ENCODE data around the gene CALD1. TPM values are rescaled to one million over a fixed set of nuclear protein-coding genes. Genes with fewer than 3 reads are reported as not detected.

CALD1 gene, protein sequence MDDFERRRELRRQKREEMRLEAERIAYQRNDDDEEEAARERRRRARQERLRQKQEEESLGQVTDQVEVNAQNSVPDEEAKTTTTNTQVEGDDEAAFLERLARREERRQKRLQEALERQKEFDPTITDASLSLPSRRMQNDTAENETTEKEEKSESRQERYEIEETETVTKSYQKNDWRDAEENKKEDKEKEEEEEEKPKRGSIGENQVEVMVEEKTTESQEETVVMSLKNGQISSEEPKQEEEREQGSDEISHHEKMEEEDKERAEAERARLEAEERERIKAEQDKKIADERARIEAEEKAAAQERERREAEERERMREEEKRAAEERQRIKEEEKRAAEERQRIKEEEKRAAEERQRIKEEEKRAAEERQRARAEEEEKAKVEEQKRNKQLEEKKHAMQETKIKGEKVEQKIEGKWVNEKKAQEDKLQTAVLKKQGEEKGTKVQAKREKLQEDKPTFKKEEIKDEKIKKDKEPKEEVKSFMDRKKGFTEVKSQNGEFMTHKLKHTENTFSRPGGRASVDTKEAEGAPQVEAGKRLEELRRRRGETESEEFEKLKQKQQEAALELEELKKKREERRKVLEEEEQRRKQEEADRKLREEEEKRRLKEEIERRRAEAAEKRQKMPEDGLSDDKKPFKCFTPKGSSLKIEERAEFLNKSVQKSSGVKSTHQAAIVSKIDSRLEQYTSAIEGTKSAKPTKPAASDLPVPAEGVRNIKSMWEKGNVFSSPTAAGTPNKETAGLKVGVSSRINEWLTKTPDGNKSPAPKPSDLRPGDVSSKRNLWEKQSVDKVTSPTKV
- 82.0 to 138 TPM (median 121 TPM) in 5 replicates for total RNA-seq (2022; extraction: Qiagen RNA extraction; ENCODE audit: low read depth)

DNA sequence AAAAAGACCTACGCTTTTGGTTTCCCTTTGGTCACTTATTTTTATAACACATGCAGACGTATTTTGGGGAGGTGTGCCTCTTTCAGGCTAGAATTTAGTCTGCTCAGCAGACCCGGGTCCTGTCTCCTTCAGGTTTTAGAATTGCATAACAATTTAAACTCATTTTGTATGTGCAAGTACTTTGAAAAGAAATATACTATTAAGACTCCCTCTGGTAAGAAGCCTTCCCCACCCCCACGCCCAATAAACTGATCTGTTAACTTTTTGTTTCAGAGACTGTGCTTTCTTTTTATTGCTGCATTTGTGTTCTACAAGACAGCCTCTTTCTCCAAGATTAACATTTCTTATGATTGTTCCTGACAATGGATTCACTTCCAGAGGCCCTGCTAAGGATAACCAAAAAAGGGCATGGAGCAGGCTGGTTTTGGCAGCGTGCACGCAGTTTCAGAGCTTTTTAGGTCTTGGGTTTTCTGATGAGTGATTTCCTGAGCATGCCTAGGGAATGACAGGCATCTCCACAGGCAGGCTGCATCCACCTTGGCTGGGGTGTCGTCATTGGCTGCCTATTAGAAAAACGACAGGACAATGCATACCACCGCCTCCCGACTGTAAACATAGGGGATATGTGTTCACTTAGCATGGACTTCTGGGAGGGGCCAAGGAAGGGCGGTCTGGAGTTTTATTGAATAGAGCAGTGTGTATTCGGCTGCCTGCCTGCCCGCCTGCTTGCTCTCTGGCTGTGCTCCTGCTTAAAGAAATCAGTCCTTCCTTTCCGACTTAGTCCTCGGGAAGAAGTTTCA is at the start of gene CALD1:
Gene CALD1, plus strand, starts transcription at position 694 of the 800 bp plus-strand sequence. CDS start 88,100 bp downstream, outside the sequence.

DNA sequence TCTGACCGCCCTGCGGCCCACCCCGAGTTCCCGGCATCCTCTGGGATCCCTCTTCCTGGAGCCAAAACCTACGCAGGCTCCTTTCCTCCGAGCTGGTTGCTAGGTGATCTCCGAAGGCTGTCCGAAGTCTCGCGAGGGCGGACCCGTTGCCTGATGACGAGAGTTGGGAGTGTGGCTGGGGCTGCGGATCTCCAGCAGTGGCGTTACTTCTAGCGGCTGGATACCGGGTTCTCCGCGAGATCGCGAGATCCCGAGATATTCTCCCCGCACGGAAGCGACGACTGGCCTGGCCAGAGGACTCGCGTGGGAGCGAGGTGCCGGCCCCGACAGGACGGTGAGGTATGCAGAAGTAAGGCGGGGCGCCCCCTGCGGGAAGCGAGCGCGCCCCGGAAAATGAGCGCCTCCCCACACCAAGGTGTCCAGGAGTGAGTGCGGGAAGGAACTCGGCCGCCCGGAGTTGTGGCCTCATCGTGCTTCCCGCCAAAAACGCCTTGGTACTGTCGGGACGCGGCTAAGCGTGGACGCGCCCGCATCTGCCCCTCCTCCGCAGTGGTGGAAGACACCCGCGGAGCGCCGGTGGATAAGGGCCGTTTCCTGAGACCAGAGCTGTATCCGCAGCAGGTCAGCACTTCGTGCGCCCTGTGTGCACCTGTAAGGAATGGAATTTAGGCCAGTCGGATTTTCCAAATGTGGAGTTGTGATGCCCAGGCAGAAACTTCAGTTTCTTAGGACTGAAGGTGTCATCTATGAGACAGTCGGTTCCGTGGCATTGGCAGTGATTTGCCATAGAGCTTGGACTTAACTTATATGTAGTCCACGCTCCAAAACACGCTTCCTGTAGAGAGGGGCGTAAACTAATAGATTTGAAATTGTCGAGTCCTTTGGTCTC is 207.2 kb downstream of the CALD1 start, which contains the start of gene AGBL3:
Gene AGBL3, plus strand, starts transcription at position 146 of the 889 bp plus-strand sequence. CDS start 1,426 bp downstream, outside the sequence.

Other genes with a start within 250 kb of the CALD1 start
- gene AKR1B15, start 230.5 kb upstream of the CALD1 start, total RNA-seq (2022; extraction: Qiagen RNA extraction; ENCODE audit: low read depth) = 18.9 to 39.8 TPM (median 34.3 TPM) in 5 replicates
- 15.3 to 20.3 TPM (median 17.7 TPM) in 5 replicates for gene BPGM, start 132.8 kb upstream of the CALD1 start, total RNA-seq (2022; extraction: Qiagen RNA extraction; ENCODE audit: low read depth)
- gene AGBL3, start 206.9 kb downstream of the CALD1 start, total RNA-seq (2022; extraction: Qiagen RNA extraction; ENCODE audit: low read depth) = 0.55 to 1.5 TPM (median 0.60 TPM) in 5 replicates

All from A549 treated with GW870086 at 1 μM for 4 hours (cell line).